Brain microvascular endothelial cell (primary cell): ENCODE measurements around the gene PADI4.

Experiments used
- DNase-seq: peaks from one replicate; pipeline ENCODE4 v3.0.0-alpha.2; 2020
- H3K27ac ChIP-seq: fragments of 250-450 bp; sonication (Bioruptor Pico); 2 replicates; pipeline ENCODE4 v1.5.1; 2020; ENCODE audit warnings: mild to moderate bottlenecking, moderate library complexity
- H3K27me3 ChIP-seq: fragments of 250-450 bp; sonication (Bioruptor Pico); replicated peaks from 2 replicates; pipeline ENCODE4 v1.5.1; 2020; ENCODE audit warnings: mild to moderate bottlenecking
- H3K36me3 ChIP-seq: fragments of 250-450 bp; sonication (Bioruptor Pico); replicated peaks from 2 replicates; pipeline ENCODE4 v1.5.1; 2020; ENCODE audit warnings: mild to moderate bottlenecking
- H3K4me3 ChIP-seq: 2 replicates; pipeline ENCODE4 v1.5.1; 2011; ENCODE audit warnings: low read depth, mild to moderate bottlenecking, control low read depth, low read length, moderate library complexity
- in situ Hi-C: cut with HindIII; loops from 2 replicates; pipeline ENCODE4 v1.10.0; 2017; ENCODE audit warnings: low sequenced_read_pairs, low pct_ligation_motif_present
- TF ChIP-seq, protein P1 (sequence below): IDR thresholded peaks from 2 replicates; pipeline ENCODE4 v1.5.1; 2011; ENCODE audit warnings: low read depth, mild to moderate bottlenecking, moderate library complexity, low read length, control low read depth, inconsistent platforms; ENCODE audit errors: missing control alignments

The PADI4 gene

GRCh38 chr1:17392199-17392740, 84.3 kb downstream of the PADI4 start:
- no peak overlapping the region for H3K27ac ChIP-seq
- no peaks in the 10 kb centered on the region for H3K36me3 ChIP-seq
- no peak overlapping the region for H3K4me3 ChIP-seq
- TF ChIP-seq, protein P1, sequence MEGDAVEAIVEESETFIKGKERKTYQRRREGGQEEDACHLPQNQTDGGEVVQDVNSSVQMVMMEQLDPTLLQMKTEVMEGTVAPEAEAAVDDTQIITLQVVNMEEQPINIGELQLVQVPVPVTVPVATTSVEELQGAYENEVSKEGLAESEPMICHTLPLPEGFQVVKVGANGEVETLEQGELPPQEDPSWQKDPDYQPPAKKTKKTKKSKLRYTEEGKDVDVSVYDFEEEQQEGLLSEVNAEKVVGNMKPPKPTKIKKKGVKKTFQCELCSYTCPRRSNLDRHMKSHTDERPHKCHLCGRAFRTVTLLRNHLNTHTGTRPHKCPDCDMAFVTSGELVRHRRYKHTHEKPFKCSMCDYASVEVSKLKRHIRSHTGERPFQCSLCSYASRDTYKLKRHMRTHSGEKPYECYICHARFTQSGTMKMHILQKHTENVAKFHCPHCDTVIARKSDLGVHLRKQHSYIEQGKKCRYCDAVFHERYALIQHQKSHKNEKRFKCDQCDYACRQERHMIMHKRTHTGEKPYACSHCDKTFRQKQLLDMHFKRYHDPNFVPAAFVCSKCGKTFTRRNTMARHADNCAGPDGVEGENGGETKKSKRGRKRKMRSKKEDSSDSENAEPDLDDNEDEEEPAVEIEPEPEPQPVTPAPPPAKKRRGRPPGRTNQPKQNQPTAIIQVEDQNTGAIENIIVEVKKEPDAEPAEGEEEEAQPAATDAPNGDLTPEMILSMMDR: no peak
- no peak for DNase-seq
- in situ Hi-C loops: no loop called here
- no peaks in the 10 kb centered on the region for H3K27me3 ChIP-seq

DNA sequence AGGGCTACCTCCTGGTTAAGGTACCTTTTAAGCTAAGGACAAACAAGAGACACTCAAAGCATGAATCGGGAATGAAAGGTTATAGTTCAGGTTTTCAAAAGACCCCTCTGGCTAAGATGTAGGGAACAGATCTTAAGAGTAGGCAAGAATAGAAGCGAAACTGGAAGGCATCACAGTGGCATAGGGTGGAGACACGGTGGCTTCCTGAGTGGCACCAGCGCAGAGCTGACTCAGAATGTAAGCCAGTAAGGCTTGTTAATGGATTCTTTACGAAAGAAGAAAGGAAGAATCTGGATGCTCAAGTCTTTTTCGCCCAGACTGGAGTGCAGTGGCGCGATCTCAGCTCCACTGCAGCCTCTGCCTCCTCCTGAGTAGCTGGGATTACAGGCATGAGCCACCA, 85.2 kb downstream of the PADI4 start:
- no peaks in the 10 kb centered on the region for H3K27me3 ChIP-seq
- no peak overlapping the region for H3K27ac ChIP-seq
- TF ChIP-seq, protein P1: no peak
- no peaks in the 10 kb centered on the region for H3K36me3 ChIP-seq
- in situ Hi-C loops: no loop called here
- no peak overlapping the region for H3K4me3 ChIP-seq
- no peak for DNase-seq

DNA sequence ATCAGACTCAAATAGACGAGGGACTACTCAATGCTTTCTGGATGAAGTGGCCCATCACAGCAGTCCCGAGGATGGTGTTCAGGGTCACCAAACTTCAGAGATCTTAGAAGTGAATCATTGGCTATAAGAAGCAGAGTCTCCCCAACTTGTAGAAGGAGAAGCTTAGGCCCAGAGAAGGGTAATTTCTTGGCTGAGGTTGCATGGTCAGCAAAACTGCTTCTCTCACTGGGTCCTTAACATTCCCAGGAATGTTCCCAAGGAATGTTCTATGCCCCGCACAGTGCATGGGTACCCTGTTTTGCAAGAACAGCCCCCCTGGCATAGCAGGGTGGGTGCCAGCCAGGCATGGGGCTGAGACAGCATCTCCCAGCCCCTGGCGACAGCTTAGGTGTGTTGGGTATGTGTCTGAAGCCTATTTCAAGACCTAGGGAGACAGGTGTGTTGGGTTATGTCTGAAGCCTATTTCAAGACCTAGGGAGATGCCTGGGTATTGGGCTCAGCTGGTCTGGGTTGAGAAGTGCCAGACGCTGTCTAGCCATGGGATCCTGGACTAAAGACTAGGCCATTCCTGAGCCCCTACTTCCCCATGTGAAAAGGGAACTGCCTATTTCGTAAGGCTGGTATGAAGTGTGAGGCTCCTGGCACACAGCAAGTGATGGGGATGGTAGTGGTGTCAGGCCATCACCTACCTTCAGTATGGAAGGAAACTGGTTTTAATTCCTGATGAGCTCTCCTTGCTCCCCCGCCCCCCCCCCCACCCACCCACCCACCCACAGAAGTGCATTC, 90.1 kb downstream of the PADI4 start:
- no peak for DNase-seq
- no peak overlapping the region for H3K4me3 ChIP-seq
- in situ Hi-C loops: no loop called here
- TF ChIP-seq, protein P1: no peak
- no peaks in the 10 kb centered on the region for H3K27me3 ChIP-seq
- no peaks in the 10 kb centered on the region for H3K36me3 ChIP-seq
- no peak overlapping the region for H3K27ac ChIP-seq

GRCh38 chr1:17400725-17401341, 92.8 kb downstream of the PADI4 start:
- no peak for DNase-seq
- Histone ChIP-seq H3K4me3 (no peak overlapping the region), H3K27me3 (no peaks in the 10 kb centered on the region), H3K27ac (no peak overlapping the region), H3K36me3 (peaks cover 2% of the 10 kb centered on the region)
- TF ChIP-seq, protein P1: no peak
- in situ Hi-C loops: no loop called here

GRCh38 chr1:17401841-17402240, 93.8 kb downstream of the PADI4 start:
- Histone ChIP-seq H3K27ac (no peak overlapping the region), H3K36me3 (peaks cover 8% of the 10 kb centered on the region), H3K4me3 (no peak overlapping the region), H3K27me3 (no peaks in the 10 kb centered on the region)
- TF ChIP-seq, protein P1: no peak
- in situ Hi-C loops: no loop called here
- DNase-seq: no peak

DNA sequence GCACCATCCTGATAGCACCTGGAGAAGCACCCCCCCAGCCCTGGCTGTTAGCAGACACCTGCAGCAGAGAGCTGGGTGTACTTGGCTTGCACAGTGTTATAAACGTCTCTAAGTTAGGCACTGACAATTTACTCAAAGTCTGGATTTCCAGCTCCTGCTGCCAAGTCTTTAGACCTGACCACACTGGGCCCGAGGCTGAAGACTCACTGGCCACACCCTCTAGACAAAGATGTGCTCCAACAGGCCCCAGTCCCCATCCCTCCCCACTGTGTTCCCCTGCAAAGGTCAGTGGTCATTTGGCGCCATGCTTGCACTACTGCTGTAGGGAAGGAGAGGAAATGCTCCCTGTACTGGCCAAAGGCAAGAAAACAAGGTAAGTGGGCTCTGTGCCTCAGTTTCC, 95.1 kb downstream of the PADI4 start:
- Histone ChIP-seq H3K36me3 (peaks cover 16% of the 10 kb centered on the region), H3K27ac (no peak overlapping the region), H3K27me3 (no peaks in the 10 kb centered on the region), H3K4me3 (no peak overlapping the region)
- in situ Hi-C loops: no loop called here
- TF ChIP-seq, protein P1: no peak
- no peak for DNase-seq
